ENCODE results near the gene DDX20.

The DDX20 gene

DNA sequence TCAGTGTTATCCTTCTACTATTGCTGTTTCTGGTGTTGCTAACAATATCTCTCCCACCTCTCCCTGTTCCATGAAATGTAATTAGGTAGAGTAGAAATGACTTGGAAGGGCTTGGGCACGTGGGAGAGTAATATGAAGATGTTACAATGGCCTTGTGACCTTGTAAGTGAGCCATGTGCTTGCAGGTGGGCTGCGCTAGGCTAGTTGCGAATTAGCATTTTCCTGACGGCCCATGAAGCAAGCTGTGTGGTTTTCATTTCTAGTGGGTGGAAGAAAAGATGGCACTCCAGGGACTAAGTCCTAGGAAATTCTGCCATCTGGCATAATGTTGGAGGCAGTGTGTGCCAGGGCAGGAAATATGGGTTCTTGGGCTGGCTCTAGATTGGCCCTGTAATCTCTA lies 7.8 kb upstream of the DDX20 start:
- no peak for DNase-seq

DNA sequence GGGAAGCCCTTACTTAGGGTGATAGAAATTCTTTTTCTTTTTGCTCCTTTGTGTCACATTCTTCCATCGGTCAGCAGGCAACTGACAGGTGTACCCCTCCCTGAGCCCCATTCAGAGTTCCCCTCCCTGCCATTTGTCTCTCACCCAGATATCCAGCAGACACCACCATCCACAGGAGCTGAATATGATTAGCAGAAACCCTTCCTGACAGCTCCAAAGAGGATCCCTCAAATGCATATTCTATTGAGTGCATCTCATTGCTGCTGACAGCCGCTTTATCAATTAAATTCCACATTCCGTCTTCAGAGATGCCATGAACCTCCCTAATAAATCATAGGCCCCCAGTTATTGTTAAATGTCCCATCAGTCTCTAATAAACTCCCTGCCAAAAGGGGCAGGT lies 6.1 kb upstream of the DDX20 start:
- no peak for DNase-seq

DNA sequence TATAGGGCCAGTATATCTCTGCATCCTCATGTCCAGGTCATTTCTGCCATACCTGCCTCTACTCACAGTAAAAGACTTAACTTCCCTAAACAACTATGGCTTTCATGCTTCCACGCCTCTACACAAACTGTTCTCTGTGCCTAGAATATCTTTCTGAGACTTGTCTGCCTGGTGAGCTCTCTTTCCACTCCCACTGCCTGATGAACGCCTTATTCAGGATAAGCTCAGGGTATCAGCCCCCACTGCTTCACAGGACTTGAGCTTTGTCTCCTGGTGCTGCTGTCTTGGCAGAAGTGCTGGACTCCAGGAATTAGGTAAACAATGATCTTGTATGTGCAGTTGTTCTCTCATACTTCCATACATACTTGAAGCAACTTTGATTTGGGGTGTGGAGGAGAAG lies 4.8 kb upstream of the DDX20 start:
- no peak for DNase-seq

DNA sequence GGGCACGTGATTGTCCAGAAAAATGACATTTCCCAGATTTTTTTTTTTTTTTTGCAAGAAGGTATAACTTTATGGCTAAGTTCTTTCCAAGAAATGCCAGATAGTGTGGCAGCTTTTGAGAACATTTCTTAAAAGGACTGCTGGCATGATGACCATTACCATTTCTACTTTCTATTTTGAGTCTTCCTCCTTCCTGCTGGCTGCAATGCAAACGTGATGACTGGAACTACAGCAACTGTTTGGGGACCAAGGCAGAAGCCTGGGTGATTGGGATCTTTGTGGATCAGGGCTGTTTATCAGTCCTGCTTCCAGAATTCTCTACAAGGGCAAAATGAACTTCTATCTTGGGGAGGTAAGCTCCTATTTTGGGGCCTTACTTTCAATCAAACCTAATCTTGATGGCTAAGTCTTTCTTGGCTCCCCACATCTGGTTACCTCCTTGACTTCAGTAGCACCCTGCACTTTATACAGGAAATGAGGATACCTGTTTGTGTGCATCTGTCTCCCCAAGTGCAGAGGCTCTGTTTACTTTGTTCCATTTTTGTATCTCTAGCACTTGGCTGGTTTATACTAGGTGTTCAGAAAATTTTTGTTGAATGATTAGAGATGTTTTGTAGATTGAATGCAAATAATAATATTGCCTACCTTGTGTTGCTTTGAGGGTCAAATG lies 3.7 kb upstream of the DDX20 start:
- DNase-seq: no peak

GRCh38 chr1:111754984-111755330 lies 744 bp upstream of the DDX20 start:
- DNase-seq: peak; percentile 48 to 53

DNA sequence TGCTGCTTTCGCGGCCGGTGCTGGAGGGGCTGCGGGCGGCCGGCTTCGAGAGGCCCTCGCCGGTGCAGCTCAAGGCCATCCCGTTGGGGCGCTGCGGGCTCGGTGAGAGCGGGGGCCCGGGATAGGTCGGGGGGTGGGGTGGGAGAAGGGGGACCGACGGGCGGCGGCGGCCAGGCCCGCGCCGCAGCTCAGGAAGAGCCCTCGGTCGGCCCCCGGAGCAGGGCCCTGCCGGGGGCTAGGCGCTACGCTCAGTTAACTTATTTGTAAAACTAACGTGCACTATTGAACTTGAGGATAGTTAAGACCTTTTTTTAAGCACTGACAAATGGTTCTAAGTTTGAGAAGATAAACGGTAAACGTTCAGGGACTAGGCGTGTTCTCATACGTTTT lies 418 bp downstream of the DDX20 start:
- DNase-seq: no peak

GRCh38 chr1:111758373-111758772 lies 2.7 kb downstream of the DDX20 start:
- peak; percentile 38 to 41 for DNase-seq

DNA sequence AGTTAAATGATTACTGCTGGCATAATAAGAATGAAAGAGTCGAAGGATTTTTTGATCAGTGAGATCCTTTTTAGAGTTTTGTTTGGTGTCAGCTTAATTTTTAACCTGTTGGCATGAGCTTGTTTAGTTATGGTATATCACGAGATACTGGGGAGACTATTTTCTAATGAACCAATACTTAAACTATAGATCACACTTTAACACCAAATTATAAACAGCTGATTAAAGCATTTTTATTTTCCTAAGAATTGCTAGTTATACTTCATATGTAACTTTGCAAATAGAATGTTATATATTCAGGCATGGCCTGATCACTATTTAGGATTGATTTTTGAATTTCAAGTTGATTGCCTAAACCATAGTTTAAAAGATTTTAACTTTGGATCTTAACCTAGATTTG lies 6.0 kb downstream of the DDX20 start:
- no peak for DNase-seq

- no peak for DNase-seq
Observed at GRCh38 chr1:111762332-111762731, 6.6 kb downstream of the DDX20 start.

- DNase-seq: no peak
Observed at GRCh38 chr1:111768023-111768422, 12.3 kb downstream of the DDX20 start.

GRCh38 chr1:111768625-111769024 lies 12.9 kb downstream of the DDX20 start:
- no peak for DNase-seq

GRCh38 chr1:111769517-111770146 lies 13.9 kb downstream of the DDX20 start:
- DNase-seq: peak; percentile 66 to 86

GRCh38 chr1:111770916-111771315 lies 15.2 kb downstream of the DDX20 start:
- DNase-seq: no peak

GRCh38 chr1:111775966-111776365 lies 20.3 kb downstream of the DDX20 start:
- no peak for DNase-seq

DNA sequence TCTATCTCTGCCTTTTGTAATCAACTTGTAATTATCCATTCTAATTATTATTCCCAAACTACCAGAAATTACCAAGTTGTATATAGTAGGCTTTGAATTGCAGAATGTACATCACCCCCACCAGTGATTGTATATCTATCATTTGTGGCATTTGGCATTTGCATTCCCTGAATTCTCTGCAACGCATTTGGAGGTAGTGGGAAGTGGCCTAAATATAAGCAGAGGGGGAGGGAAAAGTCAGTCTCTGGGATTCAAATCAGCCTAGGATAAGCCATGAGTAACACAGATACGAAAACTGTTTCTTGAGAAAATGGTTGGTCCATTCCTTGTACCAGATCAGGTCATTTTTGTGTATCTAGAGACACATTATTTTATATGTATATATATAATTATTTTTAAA lies 20.7 kb downstream of the DDX20 start:
- no peak for DNase-seq

- DNase-seq: no peak
Observed at GRCh38 chr1:111776861-111777260, 21.2 kb downstream of the DDX20 start.

DNA sequence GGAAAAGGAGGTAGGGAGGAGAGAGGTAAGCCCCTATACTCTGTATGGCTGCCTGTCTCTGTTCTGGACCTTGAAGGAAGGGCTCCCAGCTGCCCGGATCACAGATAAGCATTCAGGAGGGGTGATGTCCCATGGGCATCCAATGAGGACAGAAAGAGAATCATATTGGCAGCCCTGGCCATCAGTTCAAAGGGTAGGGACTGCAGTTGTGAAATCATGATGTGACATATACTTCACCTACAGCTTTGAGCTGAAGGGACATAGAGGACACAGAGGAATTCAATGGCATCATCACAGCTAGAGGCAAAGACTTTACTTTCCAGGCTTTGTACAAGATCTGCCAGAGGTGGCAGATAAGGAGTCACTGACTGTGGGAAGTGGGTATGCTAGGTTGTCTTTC lies 21.6 kb downstream of the DDX20 start:
- no peak for DNase-seq

DNA sequence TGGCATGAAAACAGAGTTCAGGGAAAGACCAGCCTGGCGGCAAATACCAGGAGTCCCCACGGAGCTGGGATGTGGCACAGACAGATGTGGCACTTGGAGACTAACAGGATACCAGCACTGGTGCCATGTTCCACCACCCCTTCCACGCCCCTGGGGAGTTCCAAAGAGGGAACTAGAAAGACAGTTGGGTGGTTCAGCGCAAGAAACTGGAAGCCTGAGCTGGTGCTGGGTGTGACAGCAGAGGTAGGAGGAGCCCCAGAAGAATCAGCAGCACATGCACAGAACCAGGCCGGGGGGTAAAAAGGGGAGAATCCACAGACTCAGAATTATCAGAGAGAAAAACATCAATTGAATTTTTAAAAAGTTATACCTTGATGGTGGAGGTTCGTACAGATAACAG lies 22.4 kb downstream of the DDX20 start:
- DNase-seq: no peak

DNA sequence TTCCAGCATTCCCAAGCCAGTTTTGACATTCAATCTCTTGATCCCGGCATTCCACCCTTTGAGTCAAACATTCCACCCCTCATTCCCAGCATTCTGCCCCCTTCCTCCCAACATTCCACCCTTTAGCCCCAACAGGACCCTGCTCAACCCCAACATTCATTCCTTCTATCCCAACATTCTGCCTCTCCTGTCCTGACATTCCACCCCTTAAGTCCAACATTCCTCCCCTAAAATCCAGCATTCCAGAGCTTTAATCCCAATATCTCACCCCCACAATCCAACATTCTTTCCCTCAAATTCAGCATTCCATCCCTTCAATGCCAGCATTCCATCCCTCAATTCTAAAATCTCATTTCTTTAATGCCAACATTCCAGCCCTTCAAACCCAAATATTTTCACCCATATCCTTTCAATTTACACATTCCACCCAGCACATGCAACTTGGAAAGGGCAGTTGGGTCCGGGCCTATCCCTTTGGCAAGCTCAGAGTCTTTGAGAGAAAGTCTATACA lies 22.9 kb downstream of the DDX20 start:
- DNase-seq: no peak

- no peak for DNase-seq
Observed at GRCh38 chr1:111779546-111779945, 23.8 kb downstream of the DDX20 start.

DNA sequence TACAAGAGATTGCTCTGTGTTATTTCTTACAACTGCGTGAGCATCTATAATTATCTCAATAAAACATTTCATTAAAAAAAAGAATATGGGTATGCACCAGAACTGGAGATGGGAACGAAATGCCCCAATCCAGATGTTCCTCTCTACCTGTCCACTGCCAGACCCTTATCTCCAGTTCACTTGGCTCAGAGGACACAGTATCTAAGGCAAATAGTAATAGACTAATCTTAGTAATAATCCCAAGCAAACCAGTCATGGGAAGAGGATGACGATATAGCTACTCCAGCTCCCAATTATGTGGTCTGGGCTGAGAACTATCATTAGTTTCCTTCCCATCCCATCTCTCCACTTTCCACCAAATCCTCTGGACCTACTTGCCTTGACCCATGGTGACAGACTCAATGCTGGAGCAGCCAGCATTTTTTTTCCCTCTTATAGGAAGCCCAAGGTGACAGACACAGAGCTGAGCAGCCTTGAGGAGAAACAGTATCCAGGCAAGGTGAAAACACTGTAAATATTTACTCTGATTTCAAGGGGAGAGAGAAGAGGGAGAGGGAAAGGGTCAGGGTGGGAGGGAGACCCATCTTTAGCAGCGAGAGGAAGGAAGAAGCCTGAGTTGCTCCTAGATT lies 28.7 kb downstream of the DDX20 start:
- no peak for DNase-seq

- no peak for DNase-seq
Observed at GRCh38 chr1:111786669-111787207, 31.0 kb downstream of the DDX20 start.

GRCh38 chr1:111789142-111789541 lies 33.4 kb downstream of the DDX20 start:
- no peak for DNase-seq

GRCh38 chr1:111789666-111790316 lies 34.1 kb downstream of the DDX20 start:
- DNase-seq: peak; percentile 12 to 16

All from Kasumi-1 (cell line).